ENCODE results near the gene GPR157.

The GPR157 gene

DNA sequence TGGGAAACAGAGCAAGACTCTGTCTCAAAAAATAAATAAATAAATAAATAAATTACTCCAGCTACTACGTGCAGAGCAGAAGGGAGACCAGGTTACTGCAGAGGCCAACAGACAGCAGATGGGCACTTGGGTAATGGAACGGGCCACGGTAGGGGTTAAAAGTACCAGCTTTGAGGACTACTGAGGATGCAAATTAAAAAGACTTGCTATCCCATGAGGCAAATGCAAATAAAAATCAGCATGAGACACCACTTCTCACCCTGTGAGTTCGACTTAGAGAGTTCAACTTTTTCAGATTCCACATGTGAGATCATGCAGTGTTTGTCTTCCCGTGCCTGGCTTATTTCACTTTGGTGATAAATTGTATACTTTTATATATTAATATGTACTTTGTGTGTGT lies 66.1 kb downstream of the GPR157 start:
- no peak for DNase-seq (ENCODE audit: low spot score)
- TF ChIP-seq, protein P1, sequence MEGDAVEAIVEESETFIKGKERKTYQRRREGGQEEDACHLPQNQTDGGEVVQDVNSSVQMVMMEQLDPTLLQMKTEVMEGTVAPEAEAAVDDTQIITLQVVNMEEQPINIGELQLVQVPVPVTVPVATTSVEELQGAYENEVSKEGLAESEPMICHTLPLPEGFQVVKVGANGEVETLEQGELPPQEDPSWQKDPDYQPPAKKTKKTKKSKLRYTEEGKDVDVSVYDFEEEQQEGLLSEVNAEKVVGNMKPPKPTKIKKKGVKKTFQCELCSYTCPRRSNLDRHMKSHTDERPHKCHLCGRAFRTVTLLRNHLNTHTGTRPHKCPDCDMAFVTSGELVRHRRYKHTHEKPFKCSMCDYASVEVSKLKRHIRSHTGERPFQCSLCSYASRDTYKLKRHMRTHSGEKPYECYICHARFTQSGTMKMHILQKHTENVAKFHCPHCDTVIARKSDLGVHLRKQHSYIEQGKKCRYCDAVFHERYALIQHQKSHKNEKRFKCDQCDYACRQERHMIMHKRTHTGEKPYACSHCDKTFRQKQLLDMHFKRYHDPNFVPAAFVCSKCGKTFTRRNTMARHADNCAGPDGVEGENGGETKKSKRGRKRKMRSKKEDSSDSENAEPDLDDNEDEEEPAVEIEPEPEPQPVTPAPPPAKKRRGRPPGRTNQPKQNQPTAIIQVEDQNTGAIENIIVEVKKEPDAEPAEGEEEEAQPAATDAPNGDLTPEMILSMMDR (IDR thresholded peaks at IDR 0.05; ENCODE audit: borderline replicate concordance, control extremely low read depth, extremely low read depth, insufficient read depth, missing control alignments), result no peak
- in situ Hi-C loops (cut with MboI; ENCODE audit: low sequenced_read_pairs, unreplicated experiment), result no loop called here

DNA sequence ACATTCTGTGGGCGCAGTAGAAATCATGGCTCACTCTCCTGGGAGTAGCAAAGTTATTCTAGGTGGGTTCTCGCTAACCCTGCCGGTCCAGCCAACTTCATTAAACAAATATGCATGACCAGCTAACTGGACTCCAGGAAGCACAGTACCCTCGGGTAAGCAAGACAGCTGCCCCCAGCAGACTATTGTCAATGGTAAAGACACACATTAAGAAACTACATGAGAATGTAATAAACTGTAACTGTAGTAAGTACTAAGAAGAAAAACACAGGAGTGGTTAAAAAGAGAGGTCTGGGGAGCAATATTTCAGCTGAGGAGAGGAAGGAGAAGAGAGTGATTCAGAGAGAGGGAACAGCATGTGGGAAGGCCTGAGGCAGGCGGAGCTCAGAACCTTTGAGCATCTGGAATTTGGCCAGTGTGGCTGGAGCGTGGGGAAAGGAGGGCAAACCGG lies 66.9 kb downstream of the GPR157 start:
- in situ Hi-C loops (cut with MboI; ENCODE audit: low sequenced_read_pairs, unreplicated experiment), result no loop called here
- no peak for DNase-seq (ENCODE audit: low spot score)
- TF ChIP-seq, protein P1 (IDR thresholded peaks at IDR 0.05; ENCODE audit: borderline replicate concordance, control extremely low read depth, extremely low read depth, insufficient read depth, missing control alignments), result no peak

DNA sequence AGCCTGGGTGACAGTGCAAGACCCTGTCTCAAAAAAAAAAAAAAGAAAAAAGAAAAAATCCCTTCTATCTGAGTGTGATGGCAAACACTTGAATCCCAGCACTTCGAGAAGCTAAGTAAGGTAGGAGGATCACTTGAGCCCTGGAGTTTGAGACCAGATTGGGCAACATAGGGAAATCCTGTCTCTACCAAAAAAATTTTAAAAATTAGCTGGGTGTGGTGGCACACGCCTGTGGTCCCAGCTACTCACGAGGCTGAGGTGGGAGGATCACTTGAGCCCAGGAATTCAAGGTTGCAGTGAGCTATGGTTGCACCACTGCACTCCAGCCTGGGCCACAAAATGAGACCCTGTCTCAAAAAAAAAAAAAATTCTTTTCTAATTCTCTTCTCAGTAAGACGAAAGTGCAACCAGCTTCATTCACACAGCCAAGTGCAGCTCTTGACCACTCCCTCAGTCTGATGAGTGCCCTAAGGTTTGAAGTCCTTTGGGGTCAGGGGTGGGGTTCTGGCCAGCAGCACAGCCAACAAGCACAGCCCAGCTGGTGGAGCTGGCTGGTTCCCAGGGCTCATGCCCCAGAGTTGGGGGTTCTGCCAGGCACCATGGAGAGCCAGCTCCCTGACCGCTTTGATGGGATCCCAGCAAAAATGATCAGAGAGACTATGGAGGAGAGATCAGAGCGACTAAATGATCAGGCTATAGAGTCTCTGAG lies 67.5 kb downstream of the GPR157 start:
- in situ Hi-C loops (cut with MboI; ENCODE audit: low sequenced_read_pairs, unreplicated experiment), result no loop called here
- no peak for DNase-seq (ENCODE audit: low spot score)
- TF ChIP-seq, protein P1 (IDR thresholded peaks at IDR 0.05; ENCODE audit: borderline replicate concordance, control extremely low read depth, extremely low read depth, insufficient read depth, missing control alignments), result no peak

DNA sequence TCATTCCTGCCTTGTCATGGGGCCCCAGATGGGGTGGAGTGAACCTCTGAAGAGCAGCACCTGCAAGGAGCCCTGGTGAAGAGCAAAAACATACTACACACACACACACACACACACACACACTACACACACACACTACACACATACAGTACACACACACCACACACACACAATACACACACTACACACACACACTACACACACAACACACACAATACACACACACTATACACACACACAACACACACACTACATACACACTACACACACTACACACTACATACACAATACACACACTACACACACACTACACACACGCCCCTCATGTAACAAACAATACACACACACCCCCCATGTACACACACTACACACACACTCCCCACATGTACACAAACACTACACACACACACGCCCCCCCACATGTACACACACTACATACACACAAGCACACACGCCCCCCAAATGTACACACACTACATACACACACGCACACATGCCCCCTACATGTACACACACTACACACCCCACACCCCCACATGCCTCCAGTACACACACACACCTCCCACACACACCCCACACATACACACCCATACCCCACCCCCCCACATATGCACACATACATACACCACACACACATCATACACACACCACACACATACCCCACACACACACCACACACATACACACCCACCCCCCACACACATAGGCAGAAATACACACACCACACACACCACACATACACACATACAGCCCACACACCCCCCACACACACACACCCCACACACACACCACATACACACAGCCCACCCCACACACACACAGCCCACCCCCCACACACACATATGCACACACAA lies 68.8 kb downstream of the GPR157 start:
- TF ChIP-seq, protein P1 (IDR thresholded peaks at IDR 0.05; ENCODE audit: borderline replicate concordance, control extremely low read depth, extremely low read depth, insufficient read depth, missing control alignments), result no peak
- in situ Hi-C loops (cut with MboI; ENCODE audit: low sequenced_read_pairs, unreplicated experiment), result no loop called here
- DNase-seq (ENCODE audit: low spot score), result no peak

DNA sequence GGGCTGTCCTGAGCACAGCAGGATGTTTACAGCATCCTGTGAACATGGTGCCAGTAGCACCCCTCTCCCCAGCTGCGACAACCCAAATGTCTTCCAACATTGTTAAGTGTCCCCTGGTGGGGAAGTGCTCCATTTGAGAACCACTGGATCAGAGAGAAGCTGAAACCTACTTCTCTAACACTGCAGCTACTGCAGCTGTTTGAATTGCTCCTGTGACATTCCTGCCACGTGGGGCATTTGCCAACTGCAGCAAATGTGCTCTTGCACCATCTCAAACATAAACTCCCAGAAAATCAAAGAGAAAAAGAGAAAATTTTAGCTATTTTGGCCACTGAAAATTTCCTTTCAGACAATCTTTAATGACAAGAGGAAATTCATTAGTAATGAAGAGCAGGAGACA lies 70.4 kb downstream of the GPR157 start:
- TF ChIP-seq, protein P1 (IDR thresholded peaks at IDR 0.05; ENCODE audit: borderline replicate concordance, control extremely low read depth, extremely low read depth, insufficient read depth, missing control alignments), result no peak
- DNase-seq (ENCODE audit: low spot score), result no peak
- in situ Hi-C loops (cut with MboI; ENCODE audit: low sequenced_read_pairs, unreplicated experiment), result no loop called here

DNA sequence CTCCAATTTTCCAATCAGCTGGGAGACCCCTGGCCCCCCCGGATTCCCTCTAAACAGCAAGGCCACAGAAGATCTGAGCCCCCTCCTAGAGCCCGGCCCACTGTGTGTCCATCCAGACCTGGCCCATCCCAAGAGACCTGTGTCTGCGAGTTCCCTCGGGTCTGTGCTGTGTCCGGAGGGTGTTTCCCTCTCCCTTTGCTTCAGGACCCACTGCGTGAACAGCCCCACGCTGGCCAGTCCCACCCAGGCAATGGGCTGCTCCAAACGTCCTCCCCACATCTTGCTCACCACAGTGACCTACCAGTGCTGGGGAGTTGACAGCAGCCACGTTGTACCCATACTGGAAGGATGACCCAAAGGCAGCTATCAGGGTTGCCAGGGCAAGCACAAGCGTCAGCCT lies 71.1 kb downstream of the GPR157 start:
- DNase-seq (ENCODE audit: low spot score), result no peak
- TF ChIP-seq, protein P1 (IDR thresholded peaks at IDR 0.05; ENCODE audit: borderline replicate concordance, control extremely low read depth, extremely low read depth, insufficient read depth, missing control alignments), result no peak
- in situ Hi-C loops (cut with MboI; ENCODE audit: low sequenced_read_pairs, unreplicated experiment), result no loop called here

Data from GM13976 (cell line).